Epithelial cell of prostate (primary cell): ENCODE measurements around the gene MAPK13.
"Not testable (repeated sequence)": the region's sequence is repeated elsewhere in the genome, so short reads cannot be mapped to it uniquely, and the experiment has no call there.

Source experiments
- DNase-seq: peaks from one replicate; pipeline ENCODE4 v3.0.0-alpha.2; 2011; ENCODE audit warnings: low read depth, low spot score
- H3K27ac ChIP-seq: fragments of 450-650 bp; 2 replicates; pipeline ENCODE4 v1.5.1; 2017; ENCODE audit warnings: mild to moderate bottlenecking

The MAPK13 gene

DNA sequence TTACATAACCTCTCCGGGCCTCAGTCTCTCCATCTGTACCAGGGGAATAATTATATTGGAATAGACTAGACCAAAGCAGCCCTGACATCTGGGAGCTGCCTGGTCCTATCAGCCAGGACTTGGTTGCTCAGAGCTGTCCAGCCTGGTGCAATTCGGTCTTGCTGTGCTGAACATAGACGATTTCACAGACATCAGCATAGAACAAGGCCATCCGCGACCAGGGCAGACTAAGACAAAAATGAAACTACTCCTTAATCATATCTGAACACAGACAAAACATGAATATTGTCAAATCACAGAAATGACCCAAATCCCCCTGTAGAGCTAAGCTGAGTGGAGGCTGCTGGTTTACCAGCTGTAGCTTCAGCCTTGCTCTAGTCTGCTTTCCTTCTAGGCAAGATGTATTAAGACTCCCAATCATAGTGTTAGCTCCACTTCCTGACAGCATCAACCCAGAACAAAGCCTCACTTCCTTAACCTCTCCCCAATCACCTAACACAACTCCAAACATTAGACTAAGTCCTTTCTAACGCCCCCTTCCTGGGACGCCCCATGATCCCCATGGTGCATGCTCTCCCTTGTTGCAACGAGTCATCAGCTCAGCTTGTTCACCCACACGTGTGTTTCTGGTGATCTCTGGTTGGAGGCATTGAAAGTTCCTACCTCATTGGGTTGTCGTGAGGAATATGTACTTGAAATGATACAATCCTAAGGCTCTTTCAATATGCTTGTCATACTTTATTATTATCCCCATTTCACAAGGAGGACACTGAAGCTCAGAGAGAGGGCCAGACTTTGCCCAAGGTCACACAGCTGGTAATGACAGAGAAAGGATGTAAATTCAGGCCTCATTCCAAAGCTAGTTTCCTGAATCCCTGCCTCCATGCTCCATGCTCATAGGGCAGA, 3.5 kb upstream of the MAPK13 start:
- DNase-seq: no peak
- H3K27ac ChIP-seq: peak overlapping the region; percentile 56

DNA sequence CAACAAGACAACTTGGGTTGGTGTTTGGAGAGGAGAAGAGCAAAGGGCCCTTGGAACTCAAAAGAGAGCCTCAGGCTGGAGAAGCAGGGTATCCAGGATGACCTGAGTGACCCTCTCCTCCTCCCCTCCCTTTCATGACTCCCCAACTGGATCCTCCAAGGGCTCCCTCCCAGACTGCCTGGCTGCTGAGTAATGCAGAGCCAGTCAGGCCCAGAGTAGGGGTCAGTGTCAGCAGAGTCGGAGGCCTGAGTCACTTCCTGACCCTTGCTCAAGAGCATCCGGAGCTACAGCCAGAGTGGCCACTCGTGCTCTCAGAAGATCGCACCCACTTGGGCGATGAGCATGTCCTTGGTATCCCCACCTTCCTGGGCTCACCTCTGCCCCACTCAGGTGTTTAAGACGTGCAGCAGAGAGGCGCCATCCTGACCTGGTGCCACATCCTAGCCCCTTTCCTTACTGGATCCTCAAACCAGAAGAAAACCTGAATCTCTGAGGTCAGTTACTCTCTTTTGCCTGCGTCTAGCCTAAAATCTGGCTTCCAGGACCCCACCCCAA, 2.8 kb upstream of the MAPK13 start:
- H3K27ac ChIP-seq: peak overlapping the region; percentile 56
- no peak for DNase-seq

DNA sequence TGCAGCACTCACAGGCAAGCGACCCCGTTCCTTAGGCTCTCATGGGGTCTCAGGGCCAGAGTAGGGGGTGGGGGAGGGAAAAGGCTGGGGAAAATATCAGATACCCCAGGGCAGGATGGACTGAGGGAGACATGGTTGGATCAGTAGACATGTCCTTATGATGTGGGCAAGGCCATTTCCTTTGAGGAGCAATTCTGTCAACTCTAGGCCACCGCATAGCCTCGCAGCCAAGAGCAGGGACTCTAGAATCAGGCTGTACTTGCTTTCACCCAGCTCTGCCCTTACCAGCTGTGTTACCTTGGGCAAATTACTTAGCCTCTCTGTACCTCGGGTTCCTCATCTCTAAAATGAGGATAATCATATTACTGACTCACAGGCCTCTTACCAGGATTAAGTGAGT, 2.2 kb upstream of the MAPK13 start:
- peak overlapping the region; percentile 56 for H3K27ac ChIP-seq
- no peak for DNase-seq

DNA sequence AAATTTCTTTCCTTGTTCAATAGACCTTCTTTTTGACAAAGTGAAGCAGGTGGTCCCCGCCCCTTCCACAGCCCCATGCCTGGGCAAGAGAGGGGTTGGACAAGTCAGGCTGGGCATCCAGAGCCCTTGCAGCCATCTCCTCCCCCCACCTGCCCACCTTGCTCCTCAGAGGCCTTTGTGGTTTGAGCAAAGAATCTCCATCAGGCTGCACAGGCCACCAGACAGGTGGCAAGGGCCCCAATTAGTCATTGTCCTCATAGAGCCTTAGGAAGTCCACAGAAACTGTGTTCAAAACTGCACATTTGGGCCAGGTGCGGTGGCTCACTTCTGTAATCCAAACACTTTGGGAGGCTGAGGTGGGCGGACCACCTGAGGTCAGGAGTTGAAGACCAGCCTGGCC, 1.5 kb upstream of the MAPK13 start:
- no peak for DNase-seq
- no peak overlapping the region for H3K27ac ChIP-seq

DNA sequence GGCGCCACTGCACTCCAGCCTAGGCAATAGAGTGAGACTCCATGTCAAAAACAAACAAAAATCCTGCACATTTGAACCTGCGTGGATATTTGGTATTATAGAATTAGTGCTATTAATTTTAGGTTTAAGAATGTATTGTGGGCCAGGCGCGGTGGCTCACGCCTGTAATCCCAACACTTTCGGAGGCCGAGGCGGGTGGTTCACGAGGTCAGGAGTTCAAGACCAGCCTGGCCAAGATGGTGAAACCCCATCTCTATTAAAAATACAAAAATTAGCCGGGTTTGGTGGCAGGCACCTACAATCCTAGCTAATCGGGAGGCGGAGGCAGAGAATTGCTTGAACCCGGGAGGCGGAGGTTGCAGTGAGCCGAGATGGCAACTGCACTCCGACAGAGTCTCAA, 979 bp upstream of the MAPK13 start:
- not testable (repeated sequence) for DNase-seq
- H3K27ac ChIP-seq: peak overlapping the region; percentile 87

DNA sequence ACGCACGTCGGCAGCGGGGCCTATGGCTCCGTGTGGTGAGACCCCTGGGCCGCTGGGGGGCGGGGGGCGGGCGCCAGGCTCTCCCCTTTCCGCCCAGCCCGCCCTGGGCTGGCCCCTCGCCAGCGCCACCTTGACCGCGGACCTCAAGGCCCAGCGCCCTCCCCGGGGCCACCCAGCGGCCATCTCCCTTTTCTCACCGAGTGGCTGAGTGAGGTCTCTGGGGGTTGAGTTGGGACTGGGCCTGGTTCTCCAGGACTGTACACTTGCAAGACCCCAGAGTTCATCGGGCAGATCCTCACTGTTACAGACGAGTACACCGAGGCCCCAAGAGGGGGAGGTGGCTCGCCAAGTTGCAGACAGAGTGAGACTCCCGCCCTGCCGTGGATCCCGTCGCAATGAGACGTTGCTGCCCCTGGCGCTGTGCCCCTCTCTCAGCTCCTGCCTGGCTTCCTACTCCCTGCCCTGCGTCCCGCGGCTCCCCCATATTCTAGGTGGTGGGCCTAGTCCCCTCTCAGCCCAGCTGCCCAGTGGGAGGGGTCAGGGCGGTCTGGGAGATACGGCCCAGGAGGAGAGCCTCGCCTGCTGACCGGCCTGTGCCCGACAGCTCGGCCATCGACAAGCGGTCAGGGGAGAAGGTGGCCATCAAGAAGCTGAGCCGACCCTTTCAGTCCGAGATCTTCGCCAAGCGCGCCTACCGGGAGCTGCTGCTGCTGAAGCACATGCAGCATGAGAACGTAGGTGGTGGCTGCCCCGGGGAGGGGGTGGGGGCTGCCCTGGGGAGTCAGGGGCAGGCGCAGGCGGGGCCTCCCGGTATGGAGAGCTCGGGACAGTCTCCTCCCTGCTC, 576 bp downstream of the MAPK13 start:
- H3K27ac ChIP-seq: peak overlapping the region; percentile 87
- no peak for DNase-seq

DNA sequence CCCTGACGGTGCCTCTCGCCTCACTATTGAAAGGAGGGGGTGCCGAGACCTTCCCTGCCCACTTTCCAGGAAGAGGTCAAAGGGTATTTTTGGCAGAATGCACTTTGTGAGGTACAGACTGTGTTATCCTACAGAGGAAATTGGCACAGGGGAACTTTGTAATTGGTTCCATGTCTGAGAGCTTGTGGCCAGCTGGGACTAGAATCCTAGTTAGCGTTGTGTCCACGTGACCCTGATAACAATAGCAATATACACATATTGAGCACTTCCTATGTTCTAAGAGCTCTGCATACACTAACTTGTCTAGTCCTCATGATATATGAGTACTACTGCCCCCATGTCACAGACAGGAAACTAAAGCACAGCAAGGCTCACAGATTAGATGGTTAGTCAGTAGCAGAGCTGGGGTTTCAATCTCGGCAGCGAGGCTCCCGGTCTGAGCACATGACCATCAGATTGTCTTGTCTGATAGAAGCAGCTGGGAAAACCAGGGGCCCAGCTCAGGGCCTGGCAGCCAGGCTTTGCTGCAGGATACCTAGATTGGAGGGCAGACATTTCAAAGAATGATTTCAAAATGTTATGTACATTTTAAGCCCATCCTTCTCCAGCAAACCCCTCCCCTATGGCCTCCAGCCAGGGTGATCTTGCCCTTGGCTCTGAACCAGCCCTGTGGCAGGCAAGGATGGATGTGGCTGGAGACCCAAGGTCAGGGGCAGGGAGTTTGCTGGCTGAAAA, 1.4 kb downstream of the MAPK13 start:
- no peak for DNase-seq
- peak overlapping the region; percentile 87 for H3K27ac ChIP-seq

DNA sequence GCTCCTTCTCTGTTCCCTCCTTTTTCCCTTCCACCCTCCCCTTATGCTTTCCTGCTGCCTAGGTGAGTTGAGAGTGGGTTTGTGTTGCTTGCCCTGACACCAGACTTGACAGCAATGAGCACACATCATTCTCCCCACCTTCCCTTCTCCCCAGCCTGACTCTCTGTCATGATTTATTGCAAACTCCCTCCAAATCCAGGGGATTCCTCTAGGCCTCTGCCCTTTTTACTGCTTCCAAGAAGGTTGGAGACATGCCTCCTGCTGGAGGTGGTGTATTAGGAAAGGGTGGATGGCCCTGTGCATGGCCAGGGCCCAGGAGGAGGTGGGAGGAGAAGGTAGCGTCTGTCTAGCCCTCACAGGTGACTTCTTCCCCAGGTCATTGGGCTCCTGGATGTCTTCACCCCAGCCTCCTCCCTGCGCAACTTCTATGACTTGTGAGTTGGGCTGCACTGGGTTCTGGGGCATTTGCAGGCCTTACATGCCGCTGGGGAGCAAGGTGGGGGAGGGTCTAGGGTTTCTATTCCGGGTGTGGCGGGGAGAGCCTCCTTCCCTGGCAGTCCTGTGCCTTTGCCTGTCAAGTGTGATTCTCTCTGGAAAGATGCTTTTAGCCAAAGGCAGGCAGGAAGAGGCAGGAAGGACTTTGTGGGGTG, 2.1 kb downstream of the MAPK13 start:
- no peak for DNase-seq
- peak overlapping the region; percentile 87 for H3K27ac ChIP-seq

DNA sequence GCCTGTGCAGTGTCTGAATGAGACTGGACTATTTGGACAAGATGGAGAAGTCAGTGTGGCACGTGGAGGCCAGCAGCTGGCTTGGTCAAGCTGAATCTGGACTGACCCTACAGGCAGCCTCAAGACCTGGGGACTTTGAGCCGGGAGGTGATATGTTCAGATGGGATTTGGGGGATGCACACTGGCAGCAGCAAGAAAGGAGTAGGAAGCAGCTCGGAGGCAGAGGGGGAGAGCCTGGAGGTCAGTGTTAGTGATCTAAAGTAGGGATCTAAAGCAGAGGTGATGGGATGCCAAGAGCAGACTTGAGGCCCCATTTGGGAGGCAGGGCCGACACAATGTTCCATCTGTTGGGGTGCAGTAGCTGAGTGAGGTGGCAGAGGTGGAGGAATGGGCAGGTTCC, 2.8 kb downstream of the MAPK13 start:
- no peak overlapping the region for H3K27ac ChIP-seq
- DNase-seq: no peak

DNA sequence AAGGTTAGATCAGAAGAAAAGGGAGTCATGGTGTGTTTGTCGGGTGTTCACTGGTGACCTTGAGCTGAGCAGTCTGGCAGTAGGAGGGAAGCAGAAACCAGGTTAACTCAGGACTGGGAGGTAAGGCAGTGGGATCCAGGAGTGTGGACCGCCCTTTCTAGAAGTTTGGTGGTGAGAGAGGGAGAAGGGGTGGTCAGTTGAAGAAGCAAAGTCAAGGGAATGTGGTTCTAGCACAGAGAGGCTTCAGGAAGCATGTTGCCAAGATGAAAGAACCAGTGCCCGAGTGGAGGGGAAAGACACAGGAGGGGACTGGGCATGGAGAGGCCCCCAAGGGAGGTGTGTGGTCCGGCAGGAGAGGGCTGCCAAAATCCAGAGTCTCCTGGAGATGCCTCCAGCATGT, 3.6 kb downstream of the MAPK13 start:
- DNase-seq: no peak
- H3K27ac ChIP-seq: no peak overlapping the region

DNA sequence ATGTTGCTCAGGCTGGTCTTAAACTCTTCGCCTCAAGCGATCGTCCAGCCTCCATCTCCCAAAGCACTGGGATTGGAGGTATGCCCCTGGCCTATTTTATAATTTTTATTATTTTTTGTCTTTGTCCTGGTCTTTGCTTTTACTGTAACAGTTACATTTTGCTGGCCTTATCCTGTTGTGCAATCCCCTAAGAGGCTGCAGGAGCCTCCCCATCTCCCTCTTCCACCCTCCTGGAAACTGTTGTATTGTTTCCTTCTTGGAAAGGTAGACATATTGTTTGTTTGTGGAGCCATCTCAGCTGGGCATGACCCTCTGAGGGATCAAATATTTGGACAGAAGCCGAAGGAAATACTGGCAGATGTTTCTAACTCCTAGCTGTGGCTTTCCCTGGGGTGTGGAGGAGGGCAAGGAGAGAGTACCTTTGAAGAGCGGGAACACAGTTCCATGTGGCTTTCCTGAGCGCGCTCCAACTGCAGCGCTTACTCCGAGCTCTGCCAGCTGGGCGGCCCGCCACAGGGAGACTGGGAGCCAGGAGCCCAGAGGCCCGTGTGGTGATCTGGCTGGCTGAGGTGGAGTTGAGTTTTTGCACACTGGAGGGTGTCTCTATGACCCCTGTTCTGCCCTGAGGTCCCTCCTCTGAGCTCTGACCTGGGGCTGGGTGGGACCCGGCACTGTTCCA, 4.9 kb downstream of the MAPK13 start:
- no peak for DNase-seq
- H3K27ac ChIP-seq: no peak overlapping the region

DNA sequence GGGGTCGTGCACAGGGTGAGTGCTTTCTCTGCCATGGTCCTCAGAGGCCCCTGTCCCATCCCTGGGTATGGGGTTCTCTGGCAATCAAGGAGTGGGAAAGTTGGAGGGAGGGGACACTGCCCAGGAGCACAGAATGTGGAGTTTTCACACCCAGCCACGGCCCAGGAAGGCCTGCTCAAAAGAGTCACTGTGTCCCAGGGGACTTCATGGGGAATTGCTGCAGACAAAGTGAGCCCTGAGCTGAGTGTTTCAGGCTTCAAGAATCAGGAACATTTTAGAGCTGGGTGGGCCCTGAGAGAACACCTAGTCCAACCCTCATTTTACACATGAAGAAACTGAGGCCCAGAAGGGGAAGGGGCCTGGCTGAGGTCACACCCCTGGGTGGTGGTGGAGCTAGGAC, 5.7 kb downstream of the MAPK13 start:
- no peak overlapping the region for H3K27ac ChIP-seq
- DNase-seq: no peak

DNA sequence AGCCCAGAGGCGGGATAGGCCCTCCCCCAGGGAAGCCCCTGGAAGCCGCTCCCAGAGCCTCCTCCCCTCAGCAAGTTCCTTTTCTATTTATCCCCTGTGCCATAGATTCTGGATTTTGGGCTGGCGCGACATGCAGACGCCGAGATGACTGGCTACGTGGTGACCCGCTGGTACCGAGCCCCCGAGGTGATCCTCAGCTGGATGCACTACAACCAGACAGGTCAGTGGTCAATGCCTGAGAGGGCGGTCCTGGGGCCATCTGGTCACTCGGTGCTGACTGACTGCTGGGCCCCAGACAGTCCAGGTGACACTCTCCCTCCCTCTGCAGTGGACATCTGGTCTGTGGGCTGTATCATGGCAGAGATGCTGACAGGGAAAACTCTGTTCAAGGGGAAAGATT, 6.2 kb downstream of the MAPK13 start:
- H3K27ac ChIP-seq: no peak overlapping the region
- no peak for DNase-seq

DNA sequence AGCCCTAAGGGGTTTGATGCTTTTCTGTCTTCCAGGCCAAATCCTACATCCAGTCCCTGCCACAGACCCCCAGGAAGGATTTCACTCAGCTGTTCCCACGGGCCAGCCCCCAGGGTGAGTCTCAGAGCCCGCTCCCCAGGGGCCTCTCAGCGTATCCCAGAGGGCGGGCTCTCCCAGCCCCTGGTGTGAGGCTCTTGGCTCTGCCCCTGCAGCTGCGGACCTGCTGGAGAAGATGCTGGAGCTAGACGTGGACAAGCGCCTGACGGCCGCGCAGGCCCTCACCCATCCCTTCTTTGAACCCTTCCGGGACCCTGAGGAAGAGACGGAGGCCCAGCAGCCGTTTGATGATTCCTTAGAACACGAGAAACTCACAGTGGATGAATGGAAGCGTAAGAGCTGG, 8.4 kb downstream of the MAPK13 start:
- DNase-seq: no peak

DNA sequence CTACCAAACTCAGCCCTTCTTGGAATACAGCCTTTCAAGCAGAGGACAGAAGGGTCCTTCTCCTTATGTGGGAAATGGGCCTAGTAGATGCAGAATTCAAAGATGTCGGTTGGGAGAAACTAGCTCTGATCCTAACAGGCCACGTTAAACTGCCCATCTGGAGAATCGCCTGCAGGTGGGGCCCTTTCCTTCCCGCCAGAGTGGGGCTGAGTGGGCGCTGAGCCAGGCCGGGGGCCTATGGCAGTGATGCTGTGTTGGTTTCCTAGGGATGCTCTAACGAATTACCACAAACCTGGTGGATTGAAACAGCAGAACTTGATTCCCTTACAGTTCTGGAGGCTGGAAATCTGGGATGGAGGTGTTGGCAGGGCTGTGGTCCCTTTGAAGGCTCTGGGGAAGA, 9.1 kb downstream of the MAPK13 start:
- no peak for DNase-seq
- H3K27ac ChIP-seq: no peak overlapping the region

More for the DNA sequence above, 8.4 kb downstream of the MAPK13 start:
- H3K27ac ChIP-seq: no peak overlapping the region

DNA sequence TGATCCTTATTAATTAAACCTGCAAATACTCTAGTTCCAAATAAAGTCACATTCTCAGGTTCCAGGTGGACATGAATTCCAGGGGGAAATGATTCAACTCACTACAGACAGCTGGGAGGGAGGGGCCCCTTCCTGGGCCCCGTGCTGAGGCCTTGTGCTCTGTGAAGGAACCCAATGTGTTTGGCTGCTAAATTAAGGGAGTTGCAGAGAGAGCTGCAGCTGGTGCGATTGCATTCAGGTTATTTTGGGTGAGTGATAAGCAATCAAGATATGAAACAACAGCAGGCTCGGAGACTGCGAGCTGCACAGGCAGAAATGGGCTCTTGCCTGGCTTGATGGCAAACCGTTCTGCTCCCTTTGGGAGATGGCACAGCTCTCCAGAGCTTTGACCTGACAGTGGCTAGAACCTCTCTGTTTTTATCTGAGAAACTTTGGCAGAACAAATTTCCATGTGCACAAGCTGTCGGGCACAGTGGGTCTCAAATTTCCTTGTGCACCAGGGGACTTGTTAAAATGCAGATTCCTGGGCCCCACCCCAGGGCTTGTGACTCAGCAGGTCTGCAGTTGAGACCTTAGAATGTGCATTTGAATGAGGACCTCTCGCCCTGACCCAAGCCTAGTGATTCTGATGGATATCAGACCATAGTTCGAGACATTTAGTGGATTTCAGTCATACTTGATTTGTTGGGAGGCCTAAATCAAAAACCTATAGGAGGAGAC, 9.8 kb downstream of the MAPK13 start:
- DNase-seq: no peak
- no peak overlapping the region for H3K27ac ChIP-seq

DNA sequence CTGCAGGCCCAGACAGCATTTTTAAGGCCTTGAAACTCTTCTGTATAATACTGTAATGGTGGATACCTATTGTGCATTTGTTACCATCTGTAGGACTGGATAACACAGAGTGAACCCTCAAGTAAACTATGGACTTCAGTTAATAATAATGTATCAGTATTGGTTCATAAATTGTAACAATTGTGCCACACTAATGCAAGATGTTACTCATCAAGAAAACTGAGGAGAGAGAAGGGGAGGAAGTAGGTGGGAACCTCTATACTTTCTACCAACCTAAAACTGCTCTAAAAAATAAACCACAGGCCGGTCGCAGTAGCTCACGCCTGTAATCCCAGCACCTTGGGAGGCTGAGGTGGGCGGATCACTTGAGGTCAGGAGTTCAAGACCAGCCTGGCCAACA, 10.8 kb downstream of the MAPK13 start:
- no peak for DNase-seq
- H3K27ac ChIP-seq: no peak overlapping the region

DNA sequence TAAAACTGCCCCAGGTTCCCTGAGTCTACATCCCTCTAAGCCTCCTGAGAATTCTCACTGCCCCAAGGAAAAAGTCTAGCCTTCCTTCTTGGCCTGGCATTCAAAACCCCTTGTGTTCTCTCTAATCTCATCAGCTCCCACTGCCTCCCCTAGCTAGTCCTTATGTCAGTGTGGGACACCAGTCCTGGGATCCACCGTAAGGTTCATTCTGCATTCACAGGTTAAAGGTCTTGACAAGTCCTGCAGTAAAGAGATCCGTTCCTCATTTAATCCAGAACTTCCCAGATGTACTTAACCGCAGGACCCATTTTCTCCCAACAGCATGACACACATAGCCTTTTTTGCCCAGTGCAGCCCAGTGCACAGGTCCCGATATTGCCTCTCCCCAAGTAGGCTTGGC, 11.6 kb downstream of the MAPK13 start:
- H3K27ac ChIP-seq: no peak overlapping the region
- DNase-seq: no peak
